ENCODE measurements around the gene ARHGAP27.

DNA sequence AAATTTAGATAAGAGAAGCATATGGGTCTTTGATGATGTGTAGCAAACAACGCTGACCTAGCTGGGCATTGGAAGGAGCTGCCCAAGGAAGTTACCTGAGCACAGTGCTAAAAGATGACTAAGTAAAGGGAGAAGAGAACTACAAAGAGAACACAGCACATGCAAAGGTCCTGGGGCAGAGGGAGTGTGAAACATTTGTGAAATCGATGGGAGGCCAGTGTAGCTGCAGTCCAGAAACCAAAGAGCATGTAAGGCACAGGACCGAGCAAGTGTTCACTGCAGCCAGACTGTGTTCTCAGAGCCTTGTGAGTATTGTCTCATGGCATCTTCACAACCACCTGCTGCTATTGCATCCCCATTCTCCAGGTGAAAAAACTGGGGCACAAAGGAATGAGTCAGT lies 44.9 kb downstream of the ARHGAP27 start:
- TF ChIP-seq, protein P1, sequence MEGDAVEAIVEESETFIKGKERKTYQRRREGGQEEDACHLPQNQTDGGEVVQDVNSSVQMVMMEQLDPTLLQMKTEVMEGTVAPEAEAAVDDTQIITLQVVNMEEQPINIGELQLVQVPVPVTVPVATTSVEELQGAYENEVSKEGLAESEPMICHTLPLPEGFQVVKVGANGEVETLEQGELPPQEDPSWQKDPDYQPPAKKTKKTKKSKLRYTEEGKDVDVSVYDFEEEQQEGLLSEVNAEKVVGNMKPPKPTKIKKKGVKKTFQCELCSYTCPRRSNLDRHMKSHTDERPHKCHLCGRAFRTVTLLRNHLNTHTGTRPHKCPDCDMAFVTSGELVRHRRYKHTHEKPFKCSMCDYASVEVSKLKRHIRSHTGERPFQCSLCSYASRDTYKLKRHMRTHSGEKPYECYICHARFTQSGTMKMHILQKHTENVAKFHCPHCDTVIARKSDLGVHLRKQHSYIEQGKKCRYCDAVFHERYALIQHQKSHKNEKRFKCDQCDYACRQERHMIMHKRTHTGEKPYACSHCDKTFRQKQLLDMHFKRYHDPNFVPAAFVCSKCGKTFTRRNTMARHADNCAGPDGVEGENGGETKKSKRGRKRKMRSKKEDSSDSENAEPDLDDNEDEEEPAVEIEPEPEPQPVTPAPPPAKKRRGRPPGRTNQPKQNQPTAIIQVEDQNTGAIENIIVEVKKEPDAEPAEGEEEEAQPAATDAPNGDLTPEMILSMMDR (IDR thresholded peaks at IDR 0.05), result no peak
- TF ChIP-seq POLR2A (IDR thresholded peaks at IDR 0.05), result no peak
